Mesothelial cell of epicardium (in vitro differentiated cells): ENCODE results near the gene GRID1. TPM values are rescaled to one million over a fixed set of nuclear protein-coding genes. Genes with fewer than 3 reads are reported as not detected.

Experiments
- DNase-seq, 2 experiments: peaks; one replicate each; pipeline ENCODE4 v3.0.0; 2021; ENCODE audit warnings: low spot score in 2 of 2; ENCODE audit not compliant: unreplicated experiment in 2 of 2
- H3K27ac Mint-ChIP-seq: 2 replicates; pipeline ENCODE4 v1.8.0; 2021; ENCODE audit warnings: mixed read lengths
- H3K27me3 Mint-ChIP-seq: 2 replicates; pipeline ENCODE4 v1.8.0; 2021; ENCODE audit warnings: low read depth, mixed read lengths
- H3K36me3 Mint-ChIP-seq: 2 replicates; pipeline ENCODE4 v1.8.0; 2021; ENCODE audit warnings: mixed read lengths
- H3K4me1 Mint-ChIP-seq: 2 replicates; pipeline ENCODE4 v1.8.0; 2021; ENCODE audit warnings: mixed read lengths
- H3K4me3 Mint-ChIP-seq: 2 replicates; pipeline ENCODE4 v1.8.0; 2021; ENCODE audit warnings: mild to moderate bottlenecking, moderate library complexity, mixed read lengths
- H3K9me3 Mint-ChIP-seq: 2 replicates; pipeline ENCODE4 v1.8.0; 2021; ENCODE audit warnings: mixed read lengths
- CTCF ChIP-seq: fragments of 200-600 bp; sonication (generic); IDR thresholded peaks from one replicate; pipeline ENCODE4 v1.5.0; 2021; ENCODE audit warnings: antibody characterized with exemption; ENCODE audit not compliant: unreplicated experiment
- total RNA-seq: library from RNA; stranded (reverse); gene quantifications from 3 replicates; pipeline ENCODE4 v1.2.1, GENCODE V29; 2021

GRID1 gene
- total RNA-seq, 1 donor from 2014 or later = 0.22 TPM

DNA sequence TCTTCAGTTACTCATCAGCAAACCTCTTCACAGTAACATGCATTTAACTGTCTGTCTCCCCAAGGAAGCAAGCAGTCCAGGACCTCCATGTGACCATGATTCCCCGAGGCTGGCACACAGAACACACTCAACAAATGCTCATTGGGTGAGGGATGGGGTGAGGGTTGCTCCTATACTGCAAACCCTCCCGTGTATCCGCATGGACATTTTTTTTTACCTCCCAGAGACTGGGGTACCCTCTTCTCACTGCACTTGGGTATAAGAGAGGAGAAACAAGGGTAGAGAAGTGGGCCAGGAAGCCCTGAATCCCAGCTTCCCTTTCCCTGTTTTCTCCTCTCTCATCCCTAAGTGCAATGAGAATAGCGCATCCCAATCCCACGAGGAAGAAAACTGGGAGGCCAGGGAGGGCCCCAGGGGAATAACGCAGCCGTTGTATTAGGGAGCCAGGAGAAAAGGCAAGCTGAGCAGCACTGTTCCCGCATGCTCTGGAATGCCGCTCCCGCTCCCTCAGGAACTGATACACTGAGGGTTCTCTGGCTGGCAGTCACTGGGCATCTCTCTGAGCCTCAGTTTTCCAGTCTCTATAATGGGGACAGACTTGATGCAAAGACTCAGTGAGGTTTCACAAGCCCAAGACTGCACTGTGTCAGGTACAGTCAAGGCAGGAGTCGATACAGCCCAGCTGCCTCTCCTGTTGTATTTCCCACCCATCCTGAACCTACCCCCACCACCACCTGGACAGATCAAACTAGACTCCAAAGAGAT, 134.6 kb downstream of the GRID1 start:
- no peaks in the 10 kb centered on the region for H3K36me3 Mint-ChIP-seq
- no peak overlapping the region for H3K4me3 Mint-ChIP-seq
- peaks cover 8% of the 10 kb centered on the region for H3K9me3 Mint-ChIP-seq
- H3K27me3 Mint-ChIP-seq = peaks cover 1% of the 10 kb centered on the region
- no peak for DNase-seq
- no peak for TF ChIP-seq CTCF
- no peak overlapping the region for H3K27ac Mint-ChIP-seq
- H3K4me1 Mint-ChIP-seq = peaks cover 7% of the 10 kb centered on the region

- DNase-seq = no peak
- Mint-ChIP-seq H3K4me1 (peaks cover 7% of the 10 kb centered on the region), H3K36me3 (no peaks in the 10 kb centered on the region), H3K27me3 (peaks cover 3% of the 10 kb centered on the region), H3K9me3 (no peaks in the 10 kb centered on the region), H3K4me3 (no peak overlapping the region), H3K27ac (no peak overlapping the region)
- TF ChIP-seq CTCF = no peak
These were observed 135.9 kb downstream of the GRID1 start for GRCh38 chr10:86230557-86231180.

- DNase-seq = no peak
- no peak for TF ChIP-seq CTCF
- Mint-ChIP-seq H3K36me3 (no peaks in the 10 kb centered on the region), H3K4me1 (peaks cover 7% of the 10 kb centered on the region), H3K27ac (no peak overlapping the region), H3K9me3 (no peaks in the 10 kb centered on the region), H3K27me3 (peaks cover 6% of the 10 kb centered on the region), H3K4me3 (no peak overlapping the region)
These were observed 136.6 kb downstream of the GRID1 start for GRCh38 chr10:86229811-86230556.

DNA sequence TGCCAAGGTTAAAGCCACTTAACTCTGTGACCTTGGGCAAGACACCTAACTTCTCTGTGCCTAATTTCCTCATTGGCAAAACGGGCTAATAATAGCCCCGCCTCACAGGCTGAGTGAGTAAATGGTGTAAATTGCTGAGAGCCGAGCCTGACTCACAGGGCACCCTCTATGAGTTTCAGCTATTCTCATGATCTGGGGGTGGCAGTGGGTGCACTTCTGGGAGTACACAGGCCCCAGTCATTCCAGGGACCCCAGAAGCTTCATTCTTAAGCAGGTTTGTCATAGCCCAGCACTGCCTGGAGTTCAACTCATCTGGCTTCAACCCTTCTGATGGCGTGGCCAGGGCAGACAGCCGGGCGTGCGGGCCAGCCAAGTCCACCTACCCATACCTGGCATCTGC, 137.2 kb downstream of the GRID1 start:
- Mint-ChIP-seq H3K27ac (no peak overlapping the region), H3K9me3 (no peaks in the 10 kb centered on the region), H3K4me1 (peaks cover 3% of the 10 kb centered on the region), H3K4me3 (no peak overlapping the region), H3K36me3 (no peaks in the 10 kb centered on the region), H3K27me3 (peaks cover 11% of the 10 kb centered on the region)
- DNase-seq = no peak
- TF ChIP-seq CTCF = no peak

DNA sequence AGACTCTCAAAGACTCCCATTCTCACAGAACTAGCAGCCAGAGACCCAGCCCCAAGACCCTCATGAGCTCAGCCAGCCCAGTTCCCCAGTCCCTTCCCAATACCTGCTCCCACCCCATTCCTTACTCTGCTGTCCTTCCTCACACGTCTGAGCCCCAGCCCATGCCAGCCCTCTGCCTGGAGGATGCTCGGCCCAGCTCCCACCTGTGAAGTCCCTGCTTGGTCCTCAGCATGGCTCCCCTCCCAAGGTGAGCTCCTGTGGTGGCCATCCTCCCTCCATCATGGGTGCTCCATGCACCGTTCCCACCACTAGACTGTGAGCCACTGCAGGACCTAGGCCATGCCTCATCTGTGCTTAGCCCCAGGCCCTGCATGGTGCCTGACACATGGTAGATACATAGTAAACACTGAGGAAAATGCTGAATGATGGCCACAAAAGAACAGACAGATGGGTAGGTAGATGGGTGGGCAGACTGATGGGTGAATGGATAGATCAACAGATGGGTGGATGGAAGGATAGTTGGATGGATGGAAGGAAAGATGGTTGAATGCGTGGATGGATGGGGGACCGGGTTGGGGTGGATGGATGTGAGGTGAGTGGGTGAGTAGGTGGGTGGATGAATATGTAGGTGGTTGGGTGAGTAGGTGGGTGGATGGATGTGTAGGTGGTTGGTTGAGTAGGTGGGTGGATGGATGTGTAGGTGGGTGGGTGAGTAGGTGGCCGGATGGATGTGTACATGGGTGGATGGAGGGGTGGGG, 138.9 kb downstream of the GRID1 start:
- Mint-ChIP-seq H3K9me3 (no peaks in the 10 kb centered on the region), H3K4me1 (no peaks in the 10 kb centered on the region), H3K4me3 (no peak overlapping the region), H3K36me3 (no peaks in the 10 kb centered on the region), H3K27me3 (peaks cover 14% of the 10 kb centered on the region), H3K27ac (no peak overlapping the region)
- no peak for DNase-seq
- no peak for TF ChIP-seq CTCF
